K562 (cell line): ENCODE measurements around the gene SCAMP3. TPM values are rescaled to one million over a fixed set of nuclear protein-coding genes. Genes with fewer than 3 reads are reported as not detected.
A peak's percentile ranks its signal among the peaks of the same experiment; 100 is the strongest.

Experiments used
- BRCA1 ChIP-seq, 2 experiments: fragments of 450-650 bp in 1 of 2; sonication (generic) in 1 of 2; formaldehyde crosslinking in 1 of 2; IDR thresholded peaks; 2 replicates each; pipeline versions ENCODE4 v1.5.0 to v1.6.1; 2017 to 2020; ENCODE audit warnings: mild to moderate bottlenecking in 1 of 2, missing genetic modification reagents in 1 of 2
- E2F1 ChIP-seq: sonication (generic); formaldehyde crosslinking; IDR thresholded peaks from 2 replicates; pipeline ENCODE4 v1.8.1; 2023; ENCODE audit warnings: mild to moderate bottlenecking, missing genetic modification reagents, moderate library complexity
- HBP1 ChIP-seq: fragments of 450-650 bp; formaldehyde crosslinking; IDR thresholded peaks from 2 replicates; pipeline ENCODE4 v1.4.0; 2022; ENCODE audit warnings: missing genetic modification characterization
- HLTF ChIP-seq: fragments of 450-650 bp; IDR thresholded peaks from 2 replicates; pipeline ENCODE4 v1.6.1; 2016
- HNRNPLL ChIP-seq: fragments of 200-400 bp; formaldehyde crosslinking; IDR thresholded peaks from 2 replicates; pipeline ENCODE4 v1.6.1; 2017; ENCODE audit warnings: low read length, low read depth, mild to moderate bottlenecking; ENCODE audit not compliant: poor library complexity, severe bottlenecking
- KAT7 ChIP-seq: sonication (generic); formaldehyde crosslinking; IDR thresholded peaks from 2 replicates; pipeline ENCODE4 v1.8.0; 2022; ENCODE audit warnings: missing genetic modification reagents, mild to moderate bottlenecking, borderline replicate concordance
- POLR2AphosphoS5 ChIP-seq: IDR thresholded peaks from 2 replicates; pipeline ENCODE4 v1.6.1; 2011; ENCODE audit warnings: mild to moderate bottlenecking, low read depth, low read length, moderate library complexity; ENCODE audit not compliant: control insufficient read depth, insufficient read depth
- TEAD2 ChIP-seq: fragments of 450-650 bp; IDR thresholded peaks from 2 replicates; pipeline ENCODE4 v1.6.1; 2016; ENCODE audit warnings: missing genetic modification characterization, control low read depth, missing compliant biosample characterization
- TEAD4 ChIP-seq, 2 experiments: sonication (generic) in 1 of 2; formaldehyde crosslinking in 1 of 2; IDR thresholded peaks; 2 replicates each; pipeline versions ENCODE4 v1.6.1 to v1.8.0; 2012 to 2022; ENCODE audit warnings: borderline replicate concordance in 1 of 2, inconsistent platforms in 1 of 2, low read length in 1 of 2, mild to moderate bottlenecking in 1 of 2, missing genetic modification reagents in 1 of 2
- ZBTB34 ChIP-seq: fragments of 250-450 bp; sonication (Bioruptor Pico); IDR thresholded peaks from 2 replicates; pipeline ENCODE4 v1.8.0; 2021; ENCODE audit warnings: mild to moderate bottlenecking, moderate library complexity
- ZNF224 ChIP-seq: sonication (generic); formaldehyde crosslinking; IDR thresholded peaks from 2 replicates; pipeline ENCODE4 v1.8.0; 2022; ENCODE audit warnings: mild to moderate bottlenecking, missing genetic modification reagents
- ZNF57 ChIP-seq: fragments of 450-650 bp; formaldehyde crosslinking; IDR thresholded peaks from 2 replicates; pipeline ENCODE4 v1.4.0; 2020; ENCODE audit warnings: mild to moderate bottlenecking, moderate library complexity
- ZNF592 ChIP-seq: fragments of 450-650 bp; IDR thresholded peaks from 2 replicates; pipeline ENCODE4 v1.6.1; 2017; ENCODE audit warnings: antibody characterized with exemption, mild to moderate bottlenecking
- polyA plus RNA-seq, 8 experiments: library from polyadenylated mRNA; depleted of rRNA in 4 of 8; stranded (reverse) in 5 of 8; unstranded in 3 of 8; fragments of >200 nt; fragmentation: Nextera tagmentation in 2 of 8; fragmentation: Illumina TruSeq in 1 of 8; extraction: Ambion mirVana in 2 of 8; extraction: Trizol in 1 of 8; gene quantifications; 2 replicates each; pipeline versions ENCODE4 v1.2.1 to v1.2.3, GENCODE V29; 2011 to 2014; ENCODE audit warnings: inconsistent platforms in 1 of 8, missing spikeins in 1 of 8
- total RNA-seq, 7 experiments: library from RNA; depleted of rRNA in 6 of 7; stranded (reverse); fragments of >200 nt in 6 of 7; fragmentation: Illumina TruSeq in 2 of 7; extraction: Trizol in 2 of 7; gene quantifications; 2 replicates each; pipeline versions ENCODE4 v1.2.1 to v1.2.3, GENCODE V29; 2011 to 2021; ENCODE audit warnings: low replicate concordance in 1 of 7

SCAMP3 gene
- total and polyA plus RNA-seq, 9 of the 15 experiments (the other 6 are each of a cell fraction or from before 2014, with no cell fraction given) = 14.2 to 131 (median 86.1) TPM

GRCh38 chr1:155244368-155245162, 17.6 kb downstream of the SCAMP3 start (continued):
- TF ChIP-seq ZNF592 (peak; percentile 66), HBP1 (peak; percentile 97), HNRNPLL (peak; percentile 59), BRCA1 (IDR thresholded peaks at IDR 0.05) (no peak), BRCA1 (CRISPR knock-in tag; IDR thresholded peaks at IDR 0.05) (no peak), TEAD2 (no peak), E2F1 (CRISPR knock-in tag) (peak; percentile 99), POLR2AphosphoS5 (peak; percentile 84), HLTF (peak; percentile 100), TEAD4 (IDR thresholded peaks at IDR 0.05; ENCODE audit: low read length) (peak; percentile 67), TEAD4 (CRISPR knock-in tag; IDR thresholded peaks at IDR 0.05; ENCODE audit: borderline replicate concordance) (no peak), ZNF57 (CRISPR knock-in tag) (no peak), ZNF224 (peak; percentile 87; the same call in 1 of the 2 replicates), ZBTB34 (CRISPR knock-in tag) (peak; percentile 52; the same call in 1 of the 2 replicates), KAT7 (CRISPR knock-in tag) (peak; percentile 79)
